NCI-H1105 treated with DMSO at 0.1 percent for 48 hours (cell line): ENCODE data around the gene AIG1.
A peak's percentile ranks its signal among the peaks of the same experiment; 100 is the strongest.
"Not testable (repeated sequence)": the region's sequence is repeated elsewhere in the genome, so short reads cannot be mapped to it uniquely, and the experiment has no call there.

ENCODE experiments used
- DNase-seq: peaks from one replicate; lab custom pipeline; 2025; lab: John Stamatoyannopoulos, UW

The AIG1 gene, protein sequence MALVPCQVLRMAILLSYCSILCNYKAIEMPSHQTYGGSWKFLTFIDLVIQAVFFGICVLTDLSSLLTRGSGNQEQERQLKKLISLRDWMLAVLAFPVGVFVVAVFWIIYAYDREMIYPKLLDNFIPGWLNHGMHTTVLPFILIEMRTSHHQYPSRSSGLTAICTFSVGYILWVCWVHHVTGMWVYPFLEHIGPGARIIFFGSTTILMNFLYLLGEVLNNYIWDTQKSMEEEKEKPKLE

DNA sequence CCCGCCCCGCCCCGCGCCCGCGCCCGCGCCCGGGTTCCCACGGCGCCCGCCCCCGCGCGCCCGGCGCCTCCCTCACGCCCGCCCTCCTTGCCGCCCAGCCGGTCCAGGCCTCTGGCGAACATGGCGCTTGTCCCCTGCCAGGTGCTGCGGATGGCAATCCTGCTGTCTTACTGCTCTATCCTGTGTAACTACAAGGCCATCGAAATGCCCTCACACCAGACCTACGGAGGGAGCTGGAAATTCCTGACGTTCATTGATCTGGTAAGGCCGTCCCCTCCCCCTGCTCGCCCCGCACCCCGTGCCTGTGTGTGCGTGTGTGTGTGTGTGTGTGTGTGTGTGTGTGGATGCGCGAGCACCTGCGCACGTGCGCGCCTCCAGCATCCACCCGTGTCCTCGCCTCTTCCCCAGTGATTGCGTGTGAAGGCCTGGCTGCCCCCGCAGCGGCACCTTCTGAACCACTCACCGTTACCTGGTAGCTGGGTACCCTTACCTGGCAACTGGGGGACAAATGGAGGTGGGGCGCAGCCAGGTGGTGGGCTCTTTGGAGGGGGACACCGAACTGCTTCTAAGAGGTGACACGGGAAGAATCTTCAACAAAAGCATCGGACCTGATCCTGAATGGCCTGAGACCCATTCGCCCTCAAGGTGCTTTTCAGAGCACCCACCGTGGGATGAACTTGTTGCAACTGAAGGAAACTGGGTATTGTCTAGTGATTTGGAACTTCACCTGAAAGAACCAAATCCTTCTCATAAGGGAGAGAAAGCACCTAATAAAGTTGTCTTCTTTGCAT lies at the start of gene AIG1:
Gene AIG1, plus strand, starts transcription at position 84 of the 791 bp plus-strand sequence. Its CDS starts 37 bp downstream, at position 121.
- DNase-seq: peak; percentile 52

- DNase-seq: no peak
Measured at GRCh38 chr6:143014764-143015163, 45.9 kb upstream of the AIG1 start.

DNA sequence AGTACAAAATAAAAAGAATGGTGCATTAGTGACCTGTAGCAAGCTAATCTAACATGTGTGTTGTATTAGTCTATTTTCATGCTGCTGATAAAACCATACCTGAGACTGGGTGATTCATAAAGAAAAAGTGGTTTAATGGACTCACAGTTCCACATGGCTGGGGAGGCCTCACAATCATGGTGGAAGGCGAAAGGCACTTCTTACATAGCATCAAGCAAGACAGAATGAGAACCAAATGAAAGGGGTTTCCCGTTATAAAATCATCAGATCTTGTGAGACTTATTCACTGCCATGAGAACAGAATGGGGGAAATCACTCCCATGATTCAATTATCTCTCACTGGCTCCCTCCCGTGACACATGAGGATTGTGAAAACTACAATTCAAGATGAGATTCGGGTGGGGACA lies 45.4 kb upstream of the AIG1 start:
- no peak for DNase-seq

GRCh38 chr6:143018955-143019354 lies 41.7 kb upstream of the AIG1 start:
- no peak for DNase-seq

GRCh38 chr6:143020862-143021261 lies 39.8 kb upstream of the AIG1 start:
- DNase-seq: not testable (repeated sequence)

DNA sequence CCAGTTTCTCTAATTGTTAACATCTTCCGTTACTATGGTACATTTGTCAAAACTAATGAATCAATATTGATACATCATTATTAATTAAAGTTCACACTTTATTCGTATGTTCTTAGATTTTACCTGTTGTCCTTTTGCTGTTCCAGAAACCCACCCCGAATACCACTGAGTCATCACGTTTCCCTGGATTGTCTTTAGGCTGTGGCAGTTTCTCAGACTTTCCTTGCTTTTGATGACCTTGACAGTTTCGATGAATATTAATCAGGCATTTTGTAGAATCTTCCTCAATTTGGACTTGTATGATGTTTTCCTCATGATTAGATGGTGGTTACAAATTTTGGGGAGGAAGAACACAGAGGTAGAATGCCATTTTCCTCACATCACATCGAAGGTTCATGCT lies 39.1 kb upstream of the AIG1 start:
- DNase-seq: no peak

GRCh38 chr6:143022587-143022986 lies 38.1 kb upstream of the AIG1 start:
- no peak for DNase-seq

DNA sequence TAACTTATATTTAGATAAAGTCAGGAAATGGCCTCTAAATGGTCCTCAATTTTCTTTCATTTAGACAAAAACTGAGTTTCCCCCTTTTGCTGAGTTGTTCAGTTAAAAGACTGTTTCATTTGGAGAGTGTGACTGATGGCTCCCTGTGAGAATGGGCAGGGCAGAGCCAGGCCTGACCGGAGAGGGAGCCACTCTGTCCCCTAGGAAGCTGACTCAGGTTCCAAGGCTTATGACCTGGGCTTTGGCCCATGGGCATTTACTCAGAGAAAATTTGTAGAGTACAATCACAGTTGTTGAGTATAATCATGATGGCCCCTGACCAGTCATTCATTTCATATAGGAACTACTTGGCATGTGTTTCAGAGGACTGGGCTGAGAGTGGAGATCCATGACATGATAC lies 37.0 kb upstream of the AIG1 start:
- DNase-seq: no peak

DNA sequence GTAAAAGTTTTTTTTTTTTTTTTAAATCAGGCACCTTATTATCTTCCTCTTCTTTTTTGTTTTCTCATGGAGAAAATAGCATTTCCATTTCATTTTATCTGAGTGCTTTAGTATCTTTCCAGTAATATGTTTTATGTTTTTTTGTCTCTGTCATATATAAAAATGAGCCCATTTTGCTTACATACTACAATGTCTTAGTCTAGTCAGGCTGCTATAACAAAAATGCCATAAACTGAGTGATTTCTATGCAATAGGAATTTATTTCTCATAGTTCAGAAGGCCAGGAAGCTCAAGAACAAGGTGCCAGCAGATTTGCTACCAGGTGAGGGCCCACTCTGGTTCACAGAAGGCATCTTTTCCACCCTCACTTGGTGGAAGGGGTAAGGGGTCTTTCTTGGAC lies 35.7 kb upstream of the AIG1 start:
- no peak for DNase-seq

GRCh38 chr6:143026696-143027449 lies 33.8 kb upstream of the AIG1 start:
- DNase-seq: no peak

GRCh38 chr6:143034689-143035334 lies 25.9 kb upstream of the AIG1 start:
- no peak for DNase-seq

- DNase-seq: no peak
Measured at GRCh38 chr6:143037470-143037869, 23.2 kb upstream of the AIG1 start.

DNA sequence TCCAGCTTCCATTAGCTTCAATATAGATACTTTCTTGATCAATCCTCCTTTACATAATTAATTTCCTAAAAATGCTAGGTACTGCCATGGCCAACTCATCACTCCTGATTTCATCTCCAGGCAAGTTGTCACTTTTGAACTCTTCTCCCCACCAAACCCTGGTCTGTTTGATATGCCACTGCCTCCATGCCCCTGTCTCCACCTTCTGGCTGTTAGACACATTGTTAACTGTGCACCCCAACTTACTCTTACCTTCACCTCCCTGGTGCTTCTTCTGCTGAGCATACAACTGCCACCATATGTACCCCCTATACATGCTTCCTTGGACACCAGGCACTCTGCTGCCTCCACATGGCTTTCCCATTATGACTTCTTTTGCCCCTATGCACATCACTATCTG lies 21.9 kb upstream of the AIG1 start:
- DNase-seq: no peak

DNA sequence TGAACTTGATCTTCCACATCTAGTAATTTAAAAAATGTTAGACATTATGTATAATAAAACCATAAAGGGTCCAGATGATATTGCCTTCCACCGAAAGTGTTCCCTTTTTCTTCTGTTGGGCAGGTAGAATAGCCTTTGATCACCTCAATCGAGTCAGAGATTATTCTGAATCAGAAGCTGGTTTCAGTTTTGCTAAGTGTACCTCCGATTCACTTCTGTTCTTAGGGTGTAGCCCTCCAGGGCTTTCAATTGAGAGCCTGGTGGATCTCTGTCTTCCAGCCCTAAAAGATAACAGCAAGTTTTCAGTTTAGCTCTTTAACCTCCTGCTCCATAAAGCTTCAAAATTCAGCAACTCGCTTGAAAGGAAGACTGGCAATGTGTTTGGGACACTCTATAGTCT lies 21.1 kb upstream of the AIG1 start:
- DNase-seq: no peak

DNA sequence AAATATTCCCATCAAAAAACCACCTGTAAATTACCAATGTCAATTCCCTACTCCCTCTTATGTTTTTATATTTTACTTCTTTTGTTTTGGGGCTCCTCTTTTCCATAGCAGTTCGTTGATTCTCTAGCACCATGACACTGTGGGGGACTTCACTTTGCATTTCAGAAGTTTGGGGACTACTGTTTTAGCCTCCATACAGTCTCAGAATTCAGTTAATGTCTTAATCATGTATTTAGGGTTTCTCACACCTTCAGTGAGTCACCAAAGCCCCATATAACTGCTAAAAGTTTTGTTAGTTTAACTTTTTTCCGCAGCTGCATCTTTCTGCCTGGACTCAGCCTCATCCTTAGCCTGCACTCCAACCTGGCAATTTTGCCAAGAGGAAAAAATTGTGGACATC lies 20.7 kb upstream of the AIG1 start:
- DNase-seq: no peak

- DNase-seq: not testable (repeated sequence)
Measured at GRCh38 chr6:143044345-143044744, 16.3 kb upstream of the AIG1 start.

DNA sequence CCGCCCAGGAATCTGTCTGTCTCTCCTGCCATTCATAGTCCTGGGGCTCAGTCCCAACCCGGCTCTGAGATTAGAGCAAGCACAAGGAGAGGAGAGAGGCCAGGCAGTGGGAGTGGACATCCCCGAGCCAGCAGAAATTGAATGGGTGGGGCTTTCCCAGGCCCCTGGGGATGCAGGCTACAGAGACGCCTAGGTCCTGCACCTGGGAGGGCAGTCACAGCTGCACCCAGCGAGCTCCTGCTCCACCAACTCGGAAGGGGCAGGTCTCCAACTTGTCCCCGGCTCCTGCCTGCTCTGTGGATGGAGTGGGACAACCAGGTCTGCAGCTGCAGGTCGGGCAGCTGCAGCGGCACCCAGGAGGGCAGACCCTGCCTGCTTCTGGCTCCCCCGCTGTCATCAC lies 11.1 kb upstream of the AIG1 start:
- no peak for DNase-seq

DNA sequence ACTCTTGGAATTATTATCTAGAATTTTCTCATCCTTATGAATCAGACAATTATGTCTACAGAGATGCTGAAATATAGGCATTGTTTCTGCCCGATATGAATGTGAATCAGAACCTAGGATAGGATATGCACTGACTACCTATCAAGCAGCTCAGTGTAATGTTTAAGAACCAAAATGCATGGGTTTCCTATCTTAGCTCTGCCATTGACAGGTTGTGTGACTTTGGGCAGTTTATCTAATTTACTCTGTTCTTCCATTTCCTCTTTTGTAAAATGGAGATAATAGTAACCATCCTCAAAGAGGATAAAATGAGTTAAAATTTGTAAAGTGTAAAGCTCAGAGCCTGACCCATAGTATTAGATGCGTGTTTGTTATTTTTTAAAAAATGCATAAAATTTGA lies 10.2 kb upstream of the AIG1 start:
- DNase-seq: no peak

GRCh38 chr6:143052282-143052681 lies 8.4 kb upstream of the AIG1 start:
- no peak for DNase-seq

GRCh38 chr6:143053856-143054255 lies 6.8 kb upstream of the AIG1 start:
- DNase-seq: no peak

DNA sequence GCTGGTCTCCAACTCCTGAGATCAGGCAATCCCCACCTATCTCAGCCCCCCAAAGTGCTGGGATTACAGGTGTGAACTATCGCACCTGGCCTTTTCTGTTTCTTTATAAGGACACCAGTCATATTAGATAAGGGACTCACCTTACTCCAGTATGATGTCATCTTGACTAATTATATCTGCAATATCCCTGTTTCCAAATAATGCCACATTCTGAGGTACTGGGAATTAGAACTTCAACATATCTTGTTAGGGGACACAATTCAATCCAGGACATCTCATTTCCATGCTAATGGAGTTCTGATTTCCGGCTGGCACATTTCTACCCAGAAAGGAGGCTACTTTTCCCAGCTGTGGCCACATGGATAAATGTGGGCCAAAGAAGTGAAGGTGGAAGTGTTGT lies 6.4 kb upstream of the AIG1 start:
- DNase-seq: no peak

DNA sequence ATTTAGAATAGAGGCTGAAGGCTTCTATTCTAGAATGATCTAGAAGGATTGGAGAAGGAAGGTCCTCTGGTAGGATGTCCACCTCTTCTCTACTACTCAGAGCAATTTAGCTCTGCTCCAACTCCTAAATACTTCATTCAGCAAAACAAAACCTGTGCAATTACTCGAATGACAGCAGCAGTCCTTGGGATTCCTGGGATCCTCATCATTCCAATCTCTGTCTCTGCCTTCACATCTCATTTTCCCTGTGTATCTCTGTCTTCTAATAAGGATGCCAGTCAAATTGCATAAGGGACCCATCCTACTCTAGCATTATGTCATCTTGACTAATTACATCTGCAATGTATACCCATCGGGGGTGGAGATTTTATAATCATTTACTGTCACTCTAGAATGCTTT lies 5.5 kb upstream of the AIG1 start:
- no peak for DNase-seq

GRCh38 chr6:143055891-143056290 lies 4.8 kb upstream of the AIG1 start:
- no peak for DNase-seq
